HG03432 (cell line): Measurements from ENCODE around the gene TFAP2E.

Experiments
- ATAC-seq: cut with Tn5 transposase; IDR thresholded peaks from one replicate; pipeline ENCODE4 v1.9.1; 2021; ENCODE audit warnings: mild to moderate bottlenecking, moderate library complexity; ENCODE audit not compliant: unreplicated experiment

TFAP2E gene

GRCh38 chr1:35592991-35593769, 20.1 kb downstream of the TFAP2E start:
- no peak for ATAC-seq

GRCh38 chr1:35594005-35594760, 21.1 kb downstream of the TFAP2E start:
- no peak for ATAC-seq

- ATAC-seq, result no peak
Observed at GRCh38 chr1:35595684-35596083, 22.6 kb downstream of the TFAP2E start.

GRCh38 chr1:35597870-35598269, 24.8 kb downstream of the TFAP2E start:
- no peak for ATAC-seq

- ATAC-seq, result no peak
Observed at GRCh38 chr1:35598895-35599294, 25.8 kb downstream of the TFAP2E start.

- ATAC-seq, result no peak
Observed at GRCh38 chr1:35599411-35599810, 26.3 kb downstream of the TFAP2E start.

- ATAC-seq, result no peak
Observed at GRCh38 chr1:35600593-35600992, 27.5 kb downstream of the TFAP2E start.

- ATAC-seq, result no peak
Observed at GRCh38 chr1:35603468-35603867, 30.4 kb downstream of the TFAP2E start.

GRCh38 chr1:35603941-35604340, 30.8 kb downstream of the TFAP2E start:
- ATAC-seq, result no peak

- no peak for ATAC-seq
Observed at GRCh38 chr1:35605071-35605866, 32.2 kb downstream of the TFAP2E start.

GRCh38 chr1:35605867-35606182, 32.7 kb downstream of the TFAP2E start:
- ATAC-seq, result no peak

GRCh38 chr1:35611655-35612054, 38.5 kb downstream of the TFAP2E start:
- no peak for ATAC-seq

GRCh38 chr1:35615440-35615839, 42.3 kb downstream of the TFAP2E start:
- ATAC-seq, result no peak

GRCh38 chr1:35619237-35620121, 46.4 kb downstream of the TFAP2E start:
- ATAC-seq, result no peak

- ATAC-seq, result no peak
Observed at GRCh38 chr1:35622510-35623178, 49.5 kb downstream of the TFAP2E start.

- no peak for ATAC-seq
Observed at GRCh38 chr1:35623832-35624231, 50.7 kb downstream of the TFAP2E start.

GRCh38 chr1:35629051-35629450, 55.9 kb downstream of the TFAP2E start:
- no peak for ATAC-seq

- no peak for ATAC-seq
Observed at GRCh38 chr1:35631396-35631795, 58.3 kb downstream of the TFAP2E start.

- no peak for ATAC-seq
Observed at GRCh38 chr1:35633547-35633946, 60.4 kb downstream of the TFAP2E start.

GRCh38 chr1:35637401-35637809, 64.3 kb downstream of the TFAP2E start:
- ATAC-seq, result no peak
